CD14-positive monocyte (primary cell): ENCODE results near the gene SOAT2. TPM values are rescaled to one million over a fixed set of nuclear protein-coding genes. Genes with fewer than 3 reads are reported as not detected.

ENCODE experiments used
- DNase-seq, 3 donors: peaks; one replicate each; pipeline ENCODE4 v3.0.0-alpha.2; 2011 to 2022
- H2AFZ ChIP-seq: 2 replicates; pipeline ENCODE4 v1.6.0; 2012; ENCODE audit warnings: mild to moderate bottlenecking, low read depth, low read length, inconsistent platforms; ENCODE audit not compliant: insufficient read depth, poor library complexity, severe bottlenecking
- H3K27ac ChIP-seq, 2 donors: 1 replicate in 1 of 2; 2 replicates in 1 of 2; pipeline ENCODE4 v1.5.1; 2012 to 2013; ENCODE audit warnings: low read length in 2 of 2, control low read depth in 1 of 2, inconsistent platforms in 1 of 2, low read depth in 1 of 2, mild to moderate bottlenecking in 1 of 2
- H3K27me3 ChIP-seq, 2 donors: one replicate each; pipeline versions ENCODE4 v1.6.0 to v1.6.1; 2011 to 2013; ENCODE audit warnings: low read length in 2 of 2; ENCODE audit not compliant: control insufficient read depth in 2 of 2, insufficient read depth in 2 of 2
- H3K36me3 ChIP-seq, 2 donors: replicated peaks in 1 of 2; 1 replicate in 1 of 2; 2 replicates in 1 of 2; pipeline versions ENCODE4 v1.5.1 to v1.6.1; 2012 to 2013; ENCODE audit warnings: low read length in 2 of 2, control low read depth in 1 of 2, inconsistent platforms in 1 of 2, mild to moderate bottlenecking in 1 of 2; ENCODE audit not compliant: insufficient read depth in 2 of 2, control insufficient read depth in 1 of 2
- H3K4me1 ChIP-seq, 2 donors: 1 replicate in 1 of 2; 2 replicates in 1 of 2; pipeline versions ENCODE4 v1.5.1 to v1.6.1; 2012 to 2013; ENCODE audit warnings: low read length in 2 of 2, control low read depth in 1 of 2, inconsistent platforms in 1 of 2, mild to moderate bottlenecking in 1 of 2, moderate library complexity in 1 of 2; ENCODE audit not compliant: insufficient read depth in 2 of 2, control insufficient read depth in 1 of 2
- H3K4me2 ChIP-seq: replicated peaks from 2 replicates; pipeline ENCODE3; 2012; ENCODE audit warnings: low read length, moderate library complexity, mild to moderate bottlenecking; ENCODE audit not compliant: poor library complexity, severe bottlenecking; ENCODE audit errors: extremely low read depth
- H3K4me3 ChIP-seq, 3 experiments: fragments of 200-600 bp in 1 of 3; sonication (generic) in 1 of 3; replicated peaks in 1 of 3; 1 replicate in 2 of 3; 2 replicates in 1 of 3; pipeline ENCODE4 v1.5.1; 2011 to 2013; ENCODE audit warnings: low read length in 3 of 3, mild to moderate bottlenecking in 3 of 3, control low read depth in 2 of 3, low read depth in 2 of 3, inconsistent platforms in 1 of 3, moderate library complexity in 1 of 3
- H3K79me2 ChIP-seq: 2 replicates; pipeline ENCODE4 v1.6.0; 2012; ENCODE audit warnings: mild to moderate bottlenecking, control low read depth, inconsistent platforms, low read length, moderate library complexity; ENCODE audit not compliant: insufficient read depth
- H3K9ac ChIP-seq: 2 replicates; pipeline ENCODE4 v1.6.0; 2017; ENCODE audit warnings: low read length, mild to moderate bottlenecking; ENCODE audit not compliant: insufficient read depth, poor library complexity, severe bottlenecking
- H3K9me3 ChIP-seq, 2 donors: replicated peaks in 1 of 2; 1 replicate in 1 of 2; 2 replicates in 1 of 2; pipeline versions ENCODE4 v1.5.1 to v1.6.1; 2012 to 2013; ENCODE audit warnings: low read length in 2 of 2, control low read depth in 1 of 2; ENCODE audit not compliant: control insufficient read depth in 1 of 2, insufficient read depth in 1 of 2
- H4K20me1 ChIP-seq: 2 replicates; pipeline ENCODE4 v1.6.0; 2012; ENCODE audit warnings: mild to moderate bottlenecking, low read length, control low read depth, moderate library complexity; ENCODE audit not compliant: insufficient read depth
- H3K27ac Mint-ChIP-seq, 7 donors: one replicate each; pipeline ENCODE4 v1.8.0; 2020; ENCODE audit warnings: mild to moderate bottlenecking in 7 of 7, mixed read lengths in 7 of 7, moderate library complexity in 6 of 7, inconsistent platforms in 2 of 7
- H3K27me3 Mint-ChIP-seq, 3 donors: one replicate each; pipeline ENCODE4 v1.8.0; 2021 to 2022; ENCODE audit warnings: low read depth in 3 of 3, mild to moderate bottlenecking in 3 of 3, mixed read lengths in 3 of 3, moderate library complexity in 3 of 3, inconsistent platforms in 1 of 3
- H3K36me3 Mint-ChIP-seq, 2 donors: one replicate each; pipeline ENCODE4 v1.8.0; 2020; ENCODE audit warnings: mixed read lengths in 2 of 2, inconsistent platforms in 1 of 2, mild to moderate bottlenecking in 1 of 2
- H3K4me1 Mint-ChIP-seq: one replicate; pipeline ENCODE4 v1.8.0; 2020; ENCODE audit warnings: mild to moderate bottlenecking, mixed read lengths
- H3K4me3 Mint-ChIP-seq, 2 donors: one replicate each; pipeline ENCODE4 v1.8.0; 2020; ENCODE audit warnings: mild to moderate bottlenecking in 2 of 2, mixed read lengths in 2 of 2, moderate library complexity in 1 of 2
- H3K9me3 Mint-ChIP-seq, 7 donors: one replicate each; pipeline ENCODE4 v1.8.0; 2020 to 2022; ENCODE audit warnings: mixed read lengths in 7 of 7, mild to moderate bottlenecking in 6 of 7, moderate library complexity in 6 of 7, inconsistent platforms in 2 of 7
- CTCF ChIP-seq: fragments of 200-600 bp; IDR thresholded peaks from one replicate; pipeline ENCODE4 v1.8.0; 2022; ENCODE audit warnings: antibody characterized with exemption, mild to moderate bottlenecking
- WGBS: methylation state at CpG from one replicate; pipeline ENCODE4 v1.1.5; 2013; ENCODE audit warnings: missing lambda C conversion rate; ENCODE audit not compliant: insufficient coverage; 5-methylcytosine and 5-hydroxymethylcytosine counted together
- intact Hi-C, 2 donors: fragments of 100-400 bp; cut with micrococcal nuclease; formaldehyde crosslinking; loops; one replicate each; pipeline versions ENCODE4 v1.15.0 to v1.15.1; 2023
- polyA plus RNA-seq, 3 donors: library from polyadenylated mRNA; depleted of rRNA in 1 of 3; unstranded in 2 of 3; stranded (reverse) in 1 of 3; fragments of 300-500 nt in 2 of 3; fragments of >200 nt in 1 of 3; fragmentation: Illumina TruSeq in 2 of 3; gene quantifications; 1 replicate in 2 of 3; 2 replicates in 1 of 3; pipeline ENCODE4 v1.2.3, GENCODE V29; 2012 to 2021

SOAT2 gene
- polyA plus RNA-seq, 3 donors: not detected

- Mint-ChIP-seq H3K27ac (peak overlapping the region in 1 of 7 donors; percentile 77), H3K9me3 (peaks cover 0 to 4% (median 0%) of the 10 kb centered on the region in 7 donors), H3K4me3 (peak overlapping the region; percentile 79 to 94), H3K27me3 (peaks cover 29 to 34% (median 32%) of the 10 kb centered on the region in 3 donors), H3K4me1 (peaks cover 42% of the 10 kb centered on the region), H3K36me3 (peaks cover 0 to 13% of the 10 kb centered on the region in 2 donors)
- Histone ChIP-seq H3K4me3 (peak overlapping the region in 1 of 3 experiments; percentile 75), H3K79me2 (no peaks in the 10 kb centered on the region), H4K20me1 (no peaks in the 10 kb centered on the region), H3K9me3 (no peaks in the 10 kb centered on the region), H3K9ac (no peak overlapping the region), H3K27ac (no peak overlapping the region), H3K4me2 (peak overlapping the region; percentile 93), H2AFZ (peak overlapping the region; percentile 85), H3K4me1 (peaks cover 50% of the 10 kb centered on the region in 2 donors), H3K36me3 (no peaks in the 10 kb centered on the region), H3K27me3 (peaks cover 15 to 24% of the 10 kb centered on the region in 2 donors)
- DNase-seq: no peak
- TF ChIP-seq CTCF: no peak
- WGBS: 54% methylated on average over 7 of the region's 9 CpGs
- intact Hi-C loops: loop anchor here in 1 of 2 donors (10.0 kb wide), 1 partner anchor 52 kb away; no protein-coding TSS in a partner anchor
Measured at GRCh38 chr12:53096759-53097158, 6.5 kb upstream of the SOAT2 start.

GRCh38 chr12:53097207-53097563, 6.1 kb upstream of the SOAT2 start:
- Histone ChIP-seq H3K4me1 (peaks cover 54% of the 10 kb centered on the region in 2 donors), H3K36me3 (no peaks in the 10 kb centered on the region), H3K27me3 (peaks cover 15 to 24% of the 10 kb centered on the region in 2 donors), H3K79me2 (no peaks in the 10 kb centered on the region), H3K27ac (no peak overlapping the region), H3K4me3 (peak overlapping the region; percentile 17 to 75 (median 25)), H4K20me1 (no peaks in the 10 kb centered on the region), H3K9ac (peak overlapping the region; percentile 46), H2AFZ (peak overlapping the region; percentile 85), H3K9me3 (no peaks in the 10 kb centered on the region), H3K4me2 (peak overlapping the region; percentile 93)
- Mint-ChIP-seq H3K4me1 (peaks cover 45% of the 10 kb centered on the region), H3K4me3 (peak overlapping the region; percentile 79 to 94), H3K9me3 (peaks cover 0 to 4% (median 0%) of the 10 kb centered on the region in 7 donors), H3K27ac (peak overlapping the region in 3 of 7 donors; percentile 30 to 57 (median 46)), H3K27me3 (peaks cover 29 to 34% (median 32%) of the 10 kb centered on the region in 3 donors), H3K36me3 (peaks cover 0 to 13% of the 10 kb centered on the region in 2 donors)
- 0% methylated on average over 2 of the region's 9 CpGs for WGBS
- no peak for TF ChIP-seq CTCF
- DNase-seq: no peak
- intact Hi-C loops: loop anchor here in 1 of 2 donors (10.0 kb wide), 1 partner anchor 52 kb away; no protein-coding TSS in a partner anchor
